K562 (cell line): ENCODE results near the gene FMC1. TPM values are rescaled to one million over a fixed set of nuclear protein-coding genes. Genes with fewer than 3 reads are reported as not detected.

ENCODE experiments used
- E2F6 ChIP-seq, 2 experiments: IDR thresholded peaks; 2 replicates each; pipeline ENCODE4 v1.6.1; 2011; ENCODE audit warnings: borderline replicate concordance in 1 of 2, control low read depth in 1 of 2, low read depth in 1 of 2, low read length in 1 of 2, mild to moderate bottlenecking in 1 of 2, mixed read lengths in 1 of 2, moderate library complexity in 1 of 2; ENCODE audit not compliant: insufficient read depth in 1 of 2, insufficient read length in 1 of 2, poor library complexity in 1 of 2, severe bottlenecking in 1 of 2; ENCODE audit errors: extremely low read depth in 1 of 2
- EWSR1 ChIP-seq: fragments of 450-650 bp; IDR thresholded peaks from 2 replicates; pipeline ENCODE4 v1.6.1; 2018; ENCODE audit warnings: borderline replicate concordance, mild to moderate bottlenecking, low read depth, moderate library complexity; ENCODE audit not compliant: partially characterized antibody
- EZH2 ChIP-seq: IDR thresholded peaks from 2 replicates; pipeline ENCODE4 v1.6.1; 2012; ENCODE audit warnings: low read depth, mild to moderate bottlenecking, inconsistent platforms, low read length, borderline replicate concordance
- HMGN3 ChIP-seq: IDR thresholded peaks from 2 replicates; pipeline ENCODE4 v1.6.1; 2011; ENCODE audit warnings: borderline replicate concordance, low read depth, mild to moderate bottlenecking, mixed read lengths, low read length; ENCODE audit not compliant: insufficient read length; ENCODE audit errors: extremely low read depth
- JUNB ChIP-seq: fragments of 450-650 bp; formaldehyde crosslinking; conservative IDR thresholded peaks from 2 replicates; pipeline ENCODE4 v1.4.0; 2020; ENCODE audit warnings: mild to moderate bottlenecking
- MYC ChIP-seq, 2 experiments: fragments of 250-450 bp in 1 of 2; sonication (Bioruptor Pico) in 1 of 2; IDR thresholded peaks; 2 replicates each; pipeline versions ENCODE4 v1.5.1 to v1.6.1; 2012 to 2021; ENCODE audit warnings: low read depth in 2 of 2, borderline replicate concordance in 1 of 2, improper control_type of control experiment in 1 of 2, low read length in 1 of 2, mild to moderate bottlenecking in 1 of 2, moderate library complexity in 1 of 2
- NEUROD1 ChIP-seq: fragments of 150-350 bp; IDR thresholded peaks from 2 replicates; pipeline ENCODE4 v1.6.1; 2014; ENCODE audit warnings: borderline replicate concordance, low read length, low read depth; ENCODE audit not compliant: partially characterized antibody
- NR2C2 ChIP-seq, 2 experiments: fragments of 200-800 bp in 1 of 2; sonication (Bioruptor generic) in 1 of 2; sonication (generic) in 1 of 2; formaldehyde crosslinking in 1 of 2; IDR thresholded peaks; 2 replicates each; pipeline versions ENCODE4 v1.6.1 to v1.8.0; 2016 to 2022; ENCODE audit warnings: mild to moderate bottlenecking in 1 of 2, missing compliant biosample characterization in 1 of 2, missing genetic modification characterization in 1 of 2, missing genetic modification reagents in 1 of 2
- PPARD ChIP-seq: fragments of 250-450 bp; sonication (Bioruptor Pico); IDR thresholded peaks from 2 replicates; pipeline ENCODE4 v1.8.0; 2022; ENCODE audit warnings: inconsistent platforms, mild to moderate bottlenecking, moderate library complexity
- SMAD3 ChIP-seq: fragments of 450-650 bp; formaldehyde crosslinking; conservative IDR thresholded peaks from 2 replicates; pipeline ENCODE4 v1.4.0; 2020; ENCODE audit warnings: mild to moderate bottlenecking
- SMARCA5 ChIP-seq: fragments of 450-650 bp; IDR thresholded peaks from 2 replicates; pipeline ENCODE4 v1.6.1; 2016
- SRF ChIP-seq, 2 experiments: fragments of 250-450, 450-650 bp in 1 of 2; sonication (Bioruptor Pico) in 1 of 2; sonication (generic) in 1 of 2; formaldehyde crosslinking; IDR thresholded peaks; 2 replicates each; pipeline versions ENCODE4 v1.5.0 to v1.5.1; 2020 to 2022; ENCODE audit warnings: mild to moderate bottlenecking in 1 of 2, missing genetic modification reagents in 1 of 2
- THRA ChIP-seq: fragments of 450-650 bp; IDR thresholded peaks from 2 replicates; pipeline ENCODE4 v1.6.1; 2017; ENCODE audit warnings: mild to moderate bottlenecking, moderate library complexity
- XRCC3 ChIP-seq: fragments of 450-650 bp; IDR thresholded peaks from 2 replicates; pipeline ENCODE4 v1.6.1; 2017; ENCODE audit warnings: mild to moderate bottlenecking, moderate library complexity
- YBX1 ChIP-seq: fragments of 450-650 bp; IDR thresholded peaks from 2 replicates; pipeline ENCODE4 v1.7.1; 2016; ENCODE audit warnings: mild to moderate bottlenecking
- ZNF140 ChIP-seq: fragments of 250-450 bp; sonication (Bioruptor Pico); IDR thresholded peaks from 2 replicates; pipeline ENCODE4 v1.8.0; 2021; ENCODE audit warnings: moderate library complexity, mild to moderate bottlenecking, inconsistent platforms
- ZNF143 ChIP-seq: sonication (generic); formaldehyde crosslinking; IDR thresholded peaks from 2 replicates; pipeline ENCODE4 v1.9.0; 2022; ENCODE audit warnings: mild to moderate bottlenecking, missing genetic modification reagents
- ZNF174 ChIP-seq: fragments of 250-450 bp; sonication (Bioruptor Pico); IDR thresholded peaks from 2 replicates; pipeline ENCODE4 v1.4.0; 2020; ENCODE audit warnings: mild to moderate bottlenecking
- ZNF589 ChIP-seq: fragments of 200-800 bp; sonication (Bioruptor generic); IDR thresholded peaks from 2 replicates; pipeline ENCODE4 v1.6.1; 2016; ENCODE audit warnings: low read depth, missing genetic modification characterization, missing compliant biosample characterization
- ZNF644 ChIP-seq: fragments of 200-800 bp; sonication (Bioruptor generic); IDR thresholded peaks from 2 replicates; pipeline ENCODE4 v1.6.1; 2016; ENCODE audit warnings: low read depth, missing genetic modification characterization, missing compliant biosample characterization
- ZNF778 ChIP-seq: fragments of 450-650 bp; formaldehyde crosslinking; IDR thresholded peaks from 2 replicates; pipeline ENCODE4 v1.4.0; 2020; ENCODE audit warnings: mild to moderate bottlenecking, moderate library complexity
- polyA plus RNA-seq, 8 experiments: library from polyadenylated mRNA; depleted of rRNA in 4 of 8; stranded (reverse) in 5 of 8; unstranded in 3 of 8; fragments of >200 nt; fragmentation: Nextera tagmentation in 2 of 8; fragmentation: Illumina TruSeq in 1 of 8; extraction: Ambion mirVana in 2 of 8; extraction: Trizol in 1 of 8; gene quantifications; 2 replicates each; pipeline versions ENCODE4 v1.2.1 to v1.2.3, GENCODE V29; 2011 to 2014; ENCODE audit warnings: inconsistent platforms in 1 of 8, missing spikeins in 1 of 8
- total RNA-seq, 7 experiments: library from RNA; depleted of rRNA in 6 of 7; stranded (reverse); fragments of >200 nt in 6 of 7; fragmentation: Illumina TruSeq in 2 of 7; extraction: Trizol in 2 of 7; gene quantifications; 2 replicates each; pipeline versions ENCODE4 v1.2.1 to v1.2.3, GENCODE V29; 2011 to 2021; ENCODE audit warnings: low replicate concordance in 1 of 7

The FMC1 gene
- total and polyA plus RNA-seq, 9 of the 15 experiments (the other 6 are each of a cell fraction or from before 2014, with no cell fraction given) = 14.0 to 116 (median 29.0) TPM

- no peak for TF ChIP-seq ZNF778 (CRISPR knock-in tag)
- no peak for TF ChIP-seq ZNF140
- TF ChIP-seq ZNF589 (CRISPR knock-in tag) = peak; percentile 90
- TF ChIP-seq ZNF174 = no peak
- TF ChIP-seq JUNB (CRISPR knock-in tag) = no peak
- TF ChIP-seq E2F6 (IDR thresholded peaks at IDR 0.05; ENCODE audit: borderline replicate concordance in 1 of 2, extremely low read depth in 1 of 2, insufficient read depth in 1 of 2, insufficient read length in 1 of 2, low read depth in 1 of 2, low read length in 1 of 2, poor library complexity in 1 of 2, severe bottlenecking in 1 of 2) = no peak
- no peak for TF ChIP-seq EWSR1
- no peak for TF ChIP-seq YBX1
- TF ChIP-seq HMGN3 = no peak
- no peak for TF ChIP-seq XRCC3
- TF ChIP-seq MYC (IDR thresholded peaks at IDR 0.05; ENCODE audit: low read depth, low read length) = no peak
- TF ChIP-seq MYC (CRISPR knock-in tag; IDR thresholded peaks at IDR 0.05; ENCODE audit: borderline replicate concordance, low read depth) = no peak
- no peak for TF ChIP-seq SMAD3 (CRISPR knock-in tag)
- no peak for TF ChIP-seq THRA
- no peak for TF ChIP-seq EZH2
- no peak for TF ChIP-seq NEUROD1
- TF ChIP-seq PPARD (CRISPR knock-in tag) = no peak
- TF ChIP-seq ZNF143 (CRISPR knock-in tag) = no peak
- no peak for TF ChIP-seq ZNF644
- no peak for TF ChIP-seq NR2C2 (CRISPR knock-in tag; IDR thresholded peaks at IDR 0.05)
- peak; percentile 27; the same call in 1 of the 2 replicates for TF ChIP-seq NR2C2 (tag; IDR thresholded peaks at IDR 0.05)
- no peak for TF ChIP-seq SMARCA5
- no peak for TF ChIP-seq SRF (CRISPR knock-in tag; IDR thresholded peaks at IDR 0.05)
These were observed 10.7 kb upstream of the FMC1 start (continued) for GRCh38 chr7:139330333-139331030.
